IMR-90 (cell line): Measurements from ENCODE around the gene CYB5D1. TPM values are rescaled to one million over a fixed set of nuclear protein-coding genes. Genes with fewer than 3 reads are reported as not detected.
A peak's percentile ranks its signal among the peaks of the same experiment; 100 is the strongest.

Experiments
- ATAC-seq: fragments of 200-7000 bp; cut with Tn5 transposase; 2 replicates; pipeline ENCODE4 v1.9.1; 2020; ENCODE audit warnings: low read depth, mild to moderate bottlenecking, moderate library complexity
- BruUV-seq: library from RNA; stranded (reverse); fragments of 400-500 nt; replicated peaks from 2 replicates; lab custom pipeline; 2021; lab: Mats Ljungman, UMichigan
- CTCF ChIA-PET: fragments of 300-600 bp; formaldehyde crosslinking; extraction: SDS; loops from one replicate; lab custom pipeline; 2021; ENCODE audit warnings: antibody characterized with exemption; lab: Yijun Ruan, JAX
- POLR2A ChIA-PET: fragments of 300-600 bp; sonication (Branson Sonifier 250); formaldehyde crosslinking; loops from one replicate; lab custom pipeline; 2022; ENCODE audit warnings: antibody characterized with exemption; ENCODE audit not compliant: unreplicated experiment; lab: Charles Lee
- DNase-seq: peaks from one replicate; pipeline ENCODE4 v3.0.0; 2013
- H2AFZ ChIP-seq: replicated peaks from 2 replicates; pipeline ENCODE3; 2013; ENCODE audit warnings: low read length, mild to moderate bottlenecking; ENCODE audit not compliant: poor library complexity
- H2AK5ac ChIP-seq: 2 replicates; pipeline ENCODE4 v1.6.1; 2013; ENCODE audit warnings: low read depth, low read length, inconsistent platforms
- H2AK9ac ChIP-seq: replicated peaks from 2 replicates; pipeline ENCODE3; 2013; ENCODE audit warnings: mild to moderate bottlenecking, low read depth, low read length, moderate library complexity; ENCODE audit not compliant: poor library complexity
- H2BK120ac ChIP-seq: 2 replicates; pipeline ENCODE4 v1.6.1; 2013; ENCODE audit warnings: low read depth, low read length, inconsistent platforms
- H2BK15ac ChIP-seq: 3 replicates; pipeline ENCODE4 v1.6.1; 2013; ENCODE audit warnings: low read depth, low read length, inconsistent platforms
- H2BK20ac ChIP-seq: 2 replicates; pipeline ENCODE4 v1.6.1; 2013; ENCODE audit warnings: low read depth, mild to moderate bottlenecking, inconsistent platforms, low read length, moderate library complexity
- H2BK5ac ChIP-seq: 2 replicates; pipeline ENCODE4 v1.6.1; 2013; ENCODE audit warnings: mild to moderate bottlenecking, low read depth, low read length, inconsistent platforms; ENCODE audit not compliant: poor library complexity, severe bottlenecking
- H3K14ac ChIP-seq: replicated peaks from 2 replicates; pipeline ENCODE4 v1.6.1; 2013; ENCODE audit warnings: low read depth, low read length, inconsistent platforms
- H3K18ac ChIP-seq: 2 replicates; pipeline ENCODE4 v1.6.1; 2013; ENCODE audit warnings: low read depth, low read length, control low read depth
- H3K23ac ChIP-seq: 2 replicates; pipeline ENCODE4 v1.6.1; 2013; ENCODE audit warnings: low read depth, low read length, inconsistent platforms
- H3K27ac ChIP-seq: 2 replicates; pipeline ENCODE4 v1.5.1; 2013; ENCODE audit warnings: mild to moderate bottlenecking, control low read depth, low read length; ENCODE audit not compliant: insufficient read depth
- H3K27me3 ChIP-seq: 2 replicates; pipeline ENCODE4 v1.6.1; 2013; ENCODE audit warnings: low read length; ENCODE audit not compliant: control insufficient read depth, insufficient read depth
- H3K36me3 ChIP-seq: 2 replicates; pipeline ENCODE4 v1.6.1; 2013; ENCODE audit warnings: low read length, mixed read lengths; ENCODE audit not compliant: control insufficient read depth, insufficient read depth
- H3K4ac ChIP-seq: 2 replicates; pipeline ENCODE4 v1.6.1; 2013; ENCODE audit warnings: low read depth, low read length, inconsistent platforms
- H3K4me1 ChIP-seq: 2 replicates; pipeline ENCODE4 v1.6.1; 2013; ENCODE audit warnings: low read length, mixed read lengths; ENCODE audit not compliant: control insufficient read depth, insufficient read depth
- H3K4me2 ChIP-seq: 2 replicates; pipeline ENCODE4 v1.6.1; 2013; ENCODE audit warnings: low read depth, mild to moderate bottlenecking, control low read depth, low read length, moderate library complexity
- H3K4me3 ChIP-seq: 2 replicates; pipeline ENCODE4 v1.5.1; 2013; ENCODE audit warnings: low read depth, mild to moderate bottlenecking, control low read depth, low read length, moderate library complexity; ENCODE audit not compliant: insufficient read depth
- H3K56ac ChIP-seq: 2 replicates; pipeline ENCODE4 v1.6.1; 2013; ENCODE audit warnings: low read length, inconsistent platforms; ENCODE audit not compliant: insufficient read depth; ENCODE audit errors: extremely low read depth
- H3K79me1 ChIP-seq, 2 experiments: 2 replicates each; pipeline ENCODE4 v1.6.1; 2013; ENCODE audit warnings: low read length in 2 of 2, inconsistent platforms in 1 of 2, low read depth in 1 of 2
- H3K9ac ChIP-seq: 2 replicates; pipeline ENCODE4 v1.6.1; 2013; ENCODE audit warnings: low read depth, low read length, control low read depth
- H3K9me1 ChIP-seq: 2 replicates; pipeline ENCODE4 v1.6.1; 2013; ENCODE audit warnings: low read length, inconsistent platforms; ENCODE audit not compliant: insufficient read depth
- H3K9me3 ChIP-seq: 2 replicates; pipeline ENCODE4 v1.6.1; 2013; ENCODE audit warnings: low read length; ENCODE audit not compliant: control insufficient read depth, insufficient read depth
- H4K20me1 ChIP-seq: 2 replicates; pipeline ENCODE4 v1.6.1; 2013; ENCODE audit warnings: low read length, inconsistent platforms; ENCODE audit not compliant: insufficient read depth
- H4K5ac ChIP-seq: 2 replicates; pipeline ENCODE4 v1.6.1; 2013; ENCODE audit warnings: mild to moderate bottlenecking, low read depth, low read length, control low read depth
- H4K8ac ChIP-seq, 2 experiments: 2 replicates each; pipeline ENCODE4 v1.6.1; 2013; ENCODE audit warnings: low read depth in 2 of 2, low read length in 2 of 2, control low read depth in 1 of 2, inconsistent platforms in 1 of 2
- H4K91ac ChIP-seq: 2 replicates; pipeline ENCODE4 v1.6.1; 2013; ENCODE audit warnings: low read depth, low read length, inconsistent platforms; ENCODE audit not compliant: insufficient read depth
- BHLHE40 ChIP-seq: fragments of 150-350 bp; IDR thresholded peaks from 2 replicates; pipeline ENCODE4 v1.6.1; 2016; ENCODE audit warnings: mild to moderate bottlenecking, low read depth, low read length
- CEBPB ChIP-seq: IDR thresholded peaks from 2 replicates; pipeline ENCODE4 v1.6.1; 2012; ENCODE audit warnings: low read depth, low read length, improper control_type of control experiment
- CHD1 ChIP-seq: IDR thresholded peaks from 2 replicates; pipeline ENCODE4 v1.6.1; 2012; ENCODE audit warnings: low read depth, low read length, improper control_type of control experiment
- FOS ChIP-seq: fragments of 150-350 bp; IDR thresholded peaks from 2 replicates; pipeline ENCODE4 v1.6.1; 2016; ENCODE audit warnings: low read depth, low read length
- MAFK ChIP-seq: IDR thresholded peaks from 2 replicates; pipeline ENCODE4 v1.6.1; 2012; ENCODE audit warnings: low read depth, low read length, improper control_type of control experiment
- MAZ ChIP-seq: IDR thresholded peaks from 2 replicates; pipeline ENCODE4 v1.6.1; 2012; ENCODE audit warnings: low read depth, mild to moderate bottlenecking, low read length, improper control_type of control experiment, moderate library complexity, borderline replicate concordance
- MXI1 ChIP-seq: IDR thresholded peaks from 2 replicates; pipeline ENCODE4 v1.6.1; 2012; ENCODE audit warnings: low read depth, mild to moderate bottlenecking, low read length, moderate library complexity, borderline replicate concordance
- NFE2L2 ChIP-seq: fragments of 150-350 bp; IDR thresholded peaks from 2 replicates; pipeline ENCODE4 v1.6.1; 2016; ENCODE audit warnings: low read depth, mild to moderate bottlenecking, low read length
- POLR2A ChIP-seq: IDR thresholded peaks from 2 replicates; pipeline ENCODE4 v1.6.1; 2012; ENCODE audit warnings: mild to moderate bottlenecking, low read depth, low read length
- WGBS, 2 experiments: methylation state at CpG; one replicate each; pipeline versions ENCODE4 v1.1.5 to v1.1.7; 2013; ENCODE audit warnings: missing lambda C conversion rate in 2 of 2; ENCODE audit not compliant: insufficient read length in 1 of 2; ENCODE audit errors: extremely low coverage in 2 of 2; 5-methylcytosine and 5-hydroxymethylcytosine counted together
- dilution Hi-C: fragments of 300-500 bp; cut with HindIII; formaldehyde crosslinking; loops from one replicate; pipeline ENCODE4 v1.14.3; 2018; ENCODE audit warnings: low sequenced_read_pairs; ENCODE audit not compliant: unreplicated experiment
- in situ Hi-C: fragments of 300-500 bp; cut with MboI; formaldehyde crosslinking; loops from 3 replicates; pipeline ENCODE4 v1.14.3; 2019; ENCODE audit warnings: low sequenced_read_pairs, inconsistent platforms, mixed read lengths
- intact Hi-C: fragments of 100-400 bp; cut with micrococcal nuclease; formaldehyde crosslinking; loops from 2 replicates; pipeline ENCODE4 v1.10.0; 2022
- polyA plus RNA-seq, 3 experiments: library from polyadenylated mRNA; depleted of rRNA; stranded (reverse); fragments of >200 nt; gene quantifications; 2 replicates each; pipeline ENCODE4 v1.2.3, GENCODE V29; 2012; ENCODE audit warnings: low replicate concordance in 1 of 3
- total RNA-seq: library from RNA; depleted of rRNA; stranded (reverse); fragments of >200 nt; gene quantifications from 2 replicates; pipeline ENCODE4 v1.2.3, GENCODE V29; 2012

Gene CYB5D1
- total and polyA plus RNA-seq, 2 of the 4 experiments (the other 2 are of a cell fraction), result 8.8 to 10.8 TPM

DNA sequence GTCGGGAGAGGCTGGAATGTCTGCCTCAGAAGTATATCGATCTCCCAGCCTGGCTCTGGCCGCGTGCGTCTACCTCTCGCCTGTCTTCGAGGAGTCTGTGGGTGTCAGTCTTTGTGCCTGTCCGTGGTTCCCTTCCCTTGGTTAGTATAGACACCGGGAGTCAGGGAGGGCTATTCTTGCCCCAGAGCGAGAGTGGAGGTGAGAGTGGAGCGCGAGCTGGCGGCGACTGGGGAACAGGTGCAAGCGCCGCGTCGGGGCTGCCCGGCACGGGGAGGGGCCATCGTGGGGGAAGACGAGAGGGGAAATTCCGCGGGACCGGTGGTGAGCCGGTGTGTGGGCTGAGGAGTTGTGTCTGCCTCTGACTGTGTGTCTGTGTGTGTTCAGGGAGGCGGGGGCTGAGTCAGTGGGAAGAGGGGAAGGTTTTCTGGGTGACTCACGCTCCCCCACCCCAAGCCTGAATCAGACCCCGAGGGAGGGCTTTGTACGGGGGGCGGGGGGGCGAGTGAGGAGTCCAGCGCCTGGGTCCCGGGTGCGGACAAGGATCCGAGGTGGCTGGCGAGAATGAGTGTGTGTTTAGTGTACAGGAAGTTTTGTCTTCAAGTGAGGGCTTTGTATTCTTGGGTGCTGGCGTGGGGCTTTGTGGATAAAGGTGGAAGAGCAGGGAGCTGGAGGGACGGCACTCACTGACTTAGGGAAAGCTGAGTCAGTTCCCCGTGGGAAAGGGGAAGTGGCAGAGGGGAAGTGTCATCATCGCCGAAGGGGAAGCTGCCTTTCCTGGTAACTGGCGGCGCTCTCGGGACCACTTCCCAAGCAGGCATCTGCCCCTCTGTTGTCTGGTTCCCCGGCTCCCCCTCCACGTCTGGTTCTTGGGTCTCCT lies 15.2 kb upstream of the CYB5D1 start:
- ChIA-PET CTCF (interaction anchor here (1.2 to 1.5 kb wide), 2 partner anchors 14 to 70 kb away, joined by 3 read pairs; partner anchors contain the start of gene NAA38), POLR2A (interaction anchor here (0.5 to 0.7 kb wide), 2 partner anchors 18 to 719 kb away, joined by 3 to 5 read pairs; no protein-coding TSS in a partner anchor)
- Histone ChIP-seq H3K79me1 (peaks cover 19 to 75% of the 10 kb centered on the region in 2 experiments), H3K56ac (peak overlapping the region; percentile 97), H3K14ac (peak overlapping the region; percentile 98), H4K91ac (peak overlapping the region; percentile 98), H3K27me3 (no peaks in the 10 kb centered on the region), H3K18ac (peak overlapping the region; percentile 68), H3K9me1 (peaks cover 9% of the 10 kb centered on the region; the same call in 1 of the 2 replicates), H3K4me3 (peak overlapping the region; percentile 71), H3K23ac (peak overlapping the region; percentile 93), H3K27ac (peak overlapping the region; percentile 98), H2BK20ac (peak overlapping the region; percentile 85), H3K4ac (peak overlapping the region; percentile 99), H4K8ac (peak overlapping the region; percentile 79 to 92), H2BK5ac (peak overlapping the region; percentile 97), H4K20me1 (peaks cover 77% of the 10 kb centered on the region), H3K4me2 (peak overlapping the region; percentile 97), H2BK120ac (peak overlapping the region; percentile 94), H2AFZ (peak overlapping the region; percentile 81), H2AK9ac (peak overlapping the region; percentile 100), H3K36me3 (peaks cover 26% of the 10 kb centered on the region; the same call in 1 of the 2 replicates), H3K4me1 (peaks cover 25% of the 10 kb centered on the region), H4K5ac (peak overlapping the region; percentile 37), H3K9ac (peak overlapping the region; percentile 92), H2AK5ac (peak overlapping the region; percentile 100), H3K9me3 (no peaks in the 10 kb centered on the region), H2BK15ac (peak overlapping the region; percentile 98; the same call in 2 of the 3 replicates)
- BruUV-seq, result no TSS peak
- TF ChIP-seq MXI1 (no peak), NFE2L2 (peak; percentile 39; the same call in 1 of the 2 replicates), BHLHE40 (peak; percentile 61), MAZ (peak; percentile 97), FOS (peak; percentile 98), MAFK (peak; percentile 56), POLR2A (peak; percentile 83), CEBPB (peak; percentile 85), CHD1 (no peak)
- WGBS, 2 experiments, result 0% methylated on average over 7 of the region's 47 CpGs; no CpG with 5 or more reads in 1 of the 2 experiments
- ATAC-seq, result peak; percentile 13
- intact Hi-C loops, result loop anchor here (2.0 to 5.0 kb wide), 2 partner anchors 14 to 270 kb away; partner anchors contain the start of gene NAA38
- DNase-seq, result peak; percentile 97
- in situ Hi-C loops, result no loop called here
- dilution Hi-C loops, result no loop called here
